ENCODE measurements around the gene MTIF2.

The MTIF2 gene

DNA sequence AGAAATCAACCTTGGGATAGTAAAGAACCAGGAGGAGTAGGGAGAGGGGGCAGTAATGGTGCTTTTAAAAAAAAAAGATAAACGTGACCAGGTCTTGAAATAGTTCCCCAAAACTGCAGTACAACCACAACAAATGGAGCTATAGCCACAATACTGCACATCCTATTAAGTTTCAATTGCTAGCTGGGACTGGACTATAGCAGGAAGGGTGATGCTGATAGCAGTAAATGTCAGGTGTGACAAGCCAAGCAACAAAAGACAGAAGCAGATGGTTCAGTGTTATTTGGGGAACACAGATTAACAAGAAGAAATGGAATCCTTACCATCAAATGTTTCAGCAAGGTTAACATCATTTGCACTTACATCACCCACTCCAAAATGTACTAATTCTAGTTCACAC lies 26.4 kb downstream of the MTIF2 start:
- no peak for TF ChIP-seq TAF1 (IDR thresholded peaks at IDR 0.05; ENCODE audit: low read depth)
- no peak for TF ChIP-seq USF1 (IDR thresholded peaks at IDR 0.05)
- TF ChIP-seq EGR1 (IDR thresholded peaks at IDR 0.05), result no peak
- TF ChIP-seq CREB1 (IDR thresholded peaks at IDR 0.05; ENCODE audit: low read depth), result no peak
- TF ChIP-seq YY1 (IDR thresholded peaks at IDR 0.05; ENCODE audit: low read depth), result no peak
- TF ChIP-seq ZBTB7A (IDR thresholded peaks at IDR 0.05; ENCODE audit: low read depth), result no peak
- no peak for TF ChIP-seq CEBPB (IDR thresholded peaks at IDR 0.05)
- TF ChIP-seq RAD21 (IDR thresholded peaks at IDR 0.05; ENCODE audit: low read depth), result no peak
- TF ChIP-seq, protein P1, sequence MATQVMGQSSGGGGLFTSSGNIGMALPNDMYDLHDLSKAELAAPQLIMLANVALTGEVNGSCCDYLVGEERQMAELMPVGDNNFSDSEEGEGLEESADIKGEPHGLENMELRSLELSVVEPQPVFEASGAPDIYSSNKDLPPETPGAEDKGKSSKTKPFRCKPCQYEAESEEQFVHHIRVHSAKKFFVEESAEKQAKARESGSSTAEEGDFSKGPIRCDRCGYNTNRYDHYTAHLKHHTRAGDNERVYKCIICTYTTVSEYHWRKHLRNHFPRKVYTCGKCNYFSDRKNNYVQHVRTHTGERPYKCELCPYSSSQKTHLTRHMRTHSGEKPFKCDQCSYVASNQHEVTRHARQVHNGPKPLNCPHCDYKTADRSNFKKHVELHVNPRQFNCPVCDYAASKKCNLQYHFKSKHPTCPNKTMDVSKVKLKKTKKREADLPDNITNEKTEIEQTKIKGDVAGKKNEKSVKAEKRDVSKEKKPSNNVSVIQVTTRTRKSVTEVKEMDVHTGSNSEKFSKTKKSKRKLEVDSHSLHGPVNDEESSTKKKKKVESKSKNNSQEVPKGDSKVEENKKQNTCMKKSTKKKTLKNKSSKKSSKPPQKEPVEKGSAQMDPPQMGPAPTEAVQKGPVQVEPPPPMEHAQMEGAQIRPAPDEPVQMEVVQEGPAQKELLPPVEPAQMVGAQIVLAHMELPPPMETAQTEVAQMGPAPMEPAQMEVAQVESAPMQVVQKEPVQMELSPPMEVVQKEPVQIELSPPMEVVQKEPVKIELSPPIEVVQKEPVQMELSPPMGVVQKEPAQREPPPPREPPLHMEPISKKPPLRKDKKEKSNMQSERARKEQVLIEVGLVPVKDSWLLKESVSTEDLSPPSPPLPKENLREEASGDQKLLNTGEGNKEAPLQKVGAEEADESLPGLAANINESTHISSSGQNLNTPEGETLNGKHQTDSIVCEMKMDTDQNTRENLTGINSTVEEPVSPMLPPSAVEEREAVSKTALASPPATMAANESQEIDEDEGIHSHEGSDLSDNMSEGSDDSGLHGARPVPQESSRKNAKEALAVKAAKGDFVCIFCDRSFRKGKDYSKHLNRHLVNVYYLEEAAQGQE (IDR thresholded peaks at IDR 0.05; ENCODE audit: low read depth), result no peak

GRCh38 chr2:55239656-55240222 lies 29.3 kb downstream of the MTIF2 start:
- TF ChIP-seq, protein P2, sequence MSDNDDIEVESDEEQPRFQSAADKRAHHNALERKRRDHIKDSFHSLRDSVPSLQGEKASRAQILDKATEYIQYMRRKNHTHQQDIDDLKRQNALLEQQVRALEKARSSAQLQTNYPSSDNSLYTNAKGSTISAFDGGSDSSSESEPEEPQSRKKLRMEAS (IDR thresholded peaks at IDR 0.05), result no peak

DNA sequence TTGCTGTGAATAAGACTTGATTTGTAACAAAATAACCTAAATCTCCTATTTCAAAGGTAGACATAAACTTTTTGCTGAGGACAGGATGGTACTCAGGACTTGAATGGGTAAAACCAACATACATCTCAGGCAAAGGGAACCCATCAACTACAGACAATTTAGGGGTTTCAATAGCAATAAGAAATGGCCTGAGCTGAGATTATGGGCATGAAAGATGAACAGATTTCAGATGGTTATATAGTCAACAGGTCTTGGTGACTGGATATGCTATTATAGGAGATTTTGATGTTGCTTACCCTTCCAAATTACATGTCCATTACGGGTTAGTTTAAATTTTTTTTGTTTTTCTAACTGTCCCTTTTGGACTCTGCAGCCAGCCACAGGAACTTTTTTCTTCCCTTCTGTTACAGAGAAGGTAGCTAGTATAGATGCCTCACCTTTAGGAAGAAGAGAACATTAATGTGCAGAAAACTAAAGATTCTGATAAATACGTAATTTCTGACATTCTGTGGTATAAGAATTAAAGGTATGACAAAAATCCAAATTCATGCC lies 32.0 kb downstream of the MTIF2 start:
- TF ChIP-seq, protein P2 (IDR thresholded peaks at IDR 0.05), result no peak
- TF ChIP-seq TAF1 (IDR thresholded peaks at IDR 0.05; ENCODE audit: low read depth), result no peak
- TF ChIP-seq, protein P1 (IDR thresholded peaks at IDR 0.05; ENCODE audit: low read depth), result no peak
- no peak for TF ChIP-seq TEAD4 (IDR thresholded peaks at IDR 0.05)
- no peak for TF ChIP-seq ZBTB7A (IDR thresholded peaks at IDR 0.05; ENCODE audit: low read depth)
- TF ChIP-seq YY1 (IDR thresholded peaks at IDR 0.05; ENCODE audit: low read depth), result no peak
- no peak for TF ChIP-seq CREB1 (IDR thresholded peaks at IDR 0.05; ENCODE audit: low read depth)
- no peak for TF ChIP-seq FOXM1 (IDR thresholded peaks at IDR 0.05; ENCODE audit: borderline replicate concordance, low read depth)
- no peak for TF ChIP-seq CEBPB (IDR thresholded peaks at IDR 0.05)
- TF ChIP-seq EGR1 (IDR thresholded peaks at IDR 0.05), result no peak
- no peak for TF ChIP-seq EP300 (IDR thresholded peaks at IDR 0.05; ENCODE audit: borderline replicate concordance)
- TF ChIP-seq RAD21 (IDR thresholded peaks at IDR 0.05; ENCODE audit: low read depth), result no peak
- TF ChIP-seq USF1 (IDR thresholded peaks at IDR 0.05), result no peak
- no peak for TF ChIP-seq NFIC (IDR thresholded peaks at IDR 0.05)
- TF ChIP-seq TCF12 (IDR thresholded peaks at IDR 0.05; ENCODE audit: low read depth), result no peak

- TF ChIP-seq ZBTB7A (IDR thresholded peaks at IDR 0.05; ENCODE audit: low read depth) (no peak), CEBPB (IDR thresholded peaks at IDR 0.05) (no peak), NFIC (IDR thresholded peaks at IDR 0.05) (no peak), USF1 (IDR thresholded peaks at IDR 0.05) (no peak), TCF12 (IDR thresholded peaks at IDR 0.05; ENCODE audit: low read depth) (no peak), EGR1 (IDR thresholded peaks at IDR 0.05) (no peak), TEAD4 (IDR thresholded peaks at IDR 0.05) (no peak), RAD21 (IDR thresholded peaks at IDR 0.05; ENCODE audit: low read depth) (no peak), TAF1 (IDR thresholded peaks at IDR 0.05; ENCODE audit: low read depth) (no peak), EP300 (IDR thresholded peaks at IDR 0.05; ENCODE audit: borderline replicate concordance) (no peak), FOXM1 (IDR thresholded peaks at IDR 0.05; ENCODE audit: borderline replicate concordance, low read depth) (no peak), YY1 (IDR thresholded peaks at IDR 0.05; ENCODE audit: low read depth) (no peak), CREB1 (IDR thresholded peaks at IDR 0.05; ENCODE audit: low read depth) (no peak)
- TF ChIP-seq, protein P2 (IDR thresholded peaks at IDR 0.05), result no peak
- TF ChIP-seq, protein P1 (IDR thresholded peaks at IDR 0.05; ENCODE audit: low read depth), result no peak
Observed at GRCh38 chr2:55235724-55236538, 33.1 kb downstream of the MTIF2 start.

Data from Ishikawa (cell line).